ENCODE results near the gene ARID3C.

GRCh38 chr9:34656992-34657391 is 28.1 kb upstream of the ARID3C start:
- TF ChIP-seq CTCF (IDR thresholded peaks at IDR 0.05) (no peak), POLR2A (IDR thresholded peaks at IDR 0.05) (no peak)

Data from vagina (tissue), 2 donors.